ENCODE data around the gene SLC25A47. TPM values are rescaled to one million over a fixed set of nuclear protein-coding genes. Genes with fewer than 3 reads are reported as not detected.

SLC25A47 gene
- total RNA-seq, 1 experiment from 2014 or later: not detected

DNA sequence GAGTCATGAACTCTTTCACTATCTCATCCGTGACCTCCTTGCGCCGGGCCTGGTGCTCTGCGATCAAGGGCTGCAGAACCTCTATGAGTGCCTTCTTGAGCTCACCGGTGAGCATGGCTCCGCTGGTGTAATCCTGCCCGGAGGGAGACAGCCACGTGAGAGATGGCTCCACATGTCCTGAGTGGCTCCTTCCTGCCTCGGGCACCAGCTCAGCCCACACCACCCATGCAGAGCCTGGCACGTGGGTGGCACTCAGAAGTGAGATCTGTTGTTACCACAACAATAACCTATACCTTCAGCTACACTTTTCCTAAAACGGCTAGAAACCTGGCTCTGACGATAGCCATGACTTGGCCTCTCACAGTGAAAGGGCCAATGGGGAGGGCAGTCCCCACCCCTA lies 11.8 kb downstream of the SLC25A47 start:
- ChIA-PET CTCF (no interaction called here), POLR2A (no interaction called here)
- no peak for ATAC-seq
- Histone ChIP-seq H3K9me3 (ENCODE audit: control insufficient read depth, insufficient read depth, low read depth, low read length) (no peaks in the 10 kb centered on the region), H3K27ac (ENCODE audit: low read length) (no peak overlapping the region), H3K4me1 (ENCODE audit: control insufficient read depth, insufficient read depth, low read length) (no peaks in the 10 kb centered on the region), H3K4me3 (ENCODE audit: low read depth in 2 of 2, low read length in 2 of 2) (no peak overlapping the region), H3K27me3 (ENCODE audit: control insufficient read depth, insufficient read depth, low read length) (no peaks in the 10 kb centered on the region), H3K36me3 (ENCODE audit: control insufficient read depth, insufficient read depth, low read length) (no peaks in the 10 kb centered on the region)
- no TSS peak for BruUV-seq (replicated peaks)
- TF ChIP-seq, protein P1, sequence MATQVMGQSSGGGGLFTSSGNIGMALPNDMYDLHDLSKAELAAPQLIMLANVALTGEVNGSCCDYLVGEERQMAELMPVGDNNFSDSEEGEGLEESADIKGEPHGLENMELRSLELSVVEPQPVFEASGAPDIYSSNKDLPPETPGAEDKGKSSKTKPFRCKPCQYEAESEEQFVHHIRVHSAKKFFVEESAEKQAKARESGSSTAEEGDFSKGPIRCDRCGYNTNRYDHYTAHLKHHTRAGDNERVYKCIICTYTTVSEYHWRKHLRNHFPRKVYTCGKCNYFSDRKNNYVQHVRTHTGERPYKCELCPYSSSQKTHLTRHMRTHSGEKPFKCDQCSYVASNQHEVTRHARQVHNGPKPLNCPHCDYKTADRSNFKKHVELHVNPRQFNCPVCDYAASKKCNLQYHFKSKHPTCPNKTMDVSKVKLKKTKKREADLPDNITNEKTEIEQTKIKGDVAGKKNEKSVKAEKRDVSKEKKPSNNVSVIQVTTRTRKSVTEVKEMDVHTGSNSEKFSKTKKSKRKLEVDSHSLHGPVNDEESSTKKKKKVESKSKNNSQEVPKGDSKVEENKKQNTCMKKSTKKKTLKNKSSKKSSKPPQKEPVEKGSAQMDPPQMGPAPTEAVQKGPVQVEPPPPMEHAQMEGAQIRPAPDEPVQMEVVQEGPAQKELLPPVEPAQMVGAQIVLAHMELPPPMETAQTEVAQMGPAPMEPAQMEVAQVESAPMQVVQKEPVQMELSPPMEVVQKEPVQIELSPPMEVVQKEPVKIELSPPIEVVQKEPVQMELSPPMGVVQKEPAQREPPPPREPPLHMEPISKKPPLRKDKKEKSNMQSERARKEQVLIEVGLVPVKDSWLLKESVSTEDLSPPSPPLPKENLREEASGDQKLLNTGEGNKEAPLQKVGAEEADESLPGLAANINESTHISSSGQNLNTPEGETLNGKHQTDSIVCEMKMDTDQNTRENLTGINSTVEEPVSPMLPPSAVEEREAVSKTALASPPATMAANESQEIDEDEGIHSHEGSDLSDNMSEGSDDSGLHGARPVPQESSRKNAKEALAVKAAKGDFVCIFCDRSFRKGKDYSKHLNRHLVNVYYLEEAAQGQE (IDR thresholded peaks at IDR 0.05; ENCODE audit: insufficient read depth in 1 of 2, low read depth in 2 of 2, low read length in 1 of 2): no peak
- TF ChIP-seq SIN3A (IDR thresholded peaks at IDR 0.05; ENCODE audit: borderline replicate concordance, insufficient read depth, low read depth, low read length) (no peak), POLR2AphosphoS5 (IDR thresholded peaks at IDR 0.05; ENCODE audit: low read depth, low read length) (no peak), TCF7L2 (IDR thresholded peaks at IDR 0.05; ENCODE audit: low read depth, low read length) (no peak)
- TF ChIP-seq, protein P2, sequence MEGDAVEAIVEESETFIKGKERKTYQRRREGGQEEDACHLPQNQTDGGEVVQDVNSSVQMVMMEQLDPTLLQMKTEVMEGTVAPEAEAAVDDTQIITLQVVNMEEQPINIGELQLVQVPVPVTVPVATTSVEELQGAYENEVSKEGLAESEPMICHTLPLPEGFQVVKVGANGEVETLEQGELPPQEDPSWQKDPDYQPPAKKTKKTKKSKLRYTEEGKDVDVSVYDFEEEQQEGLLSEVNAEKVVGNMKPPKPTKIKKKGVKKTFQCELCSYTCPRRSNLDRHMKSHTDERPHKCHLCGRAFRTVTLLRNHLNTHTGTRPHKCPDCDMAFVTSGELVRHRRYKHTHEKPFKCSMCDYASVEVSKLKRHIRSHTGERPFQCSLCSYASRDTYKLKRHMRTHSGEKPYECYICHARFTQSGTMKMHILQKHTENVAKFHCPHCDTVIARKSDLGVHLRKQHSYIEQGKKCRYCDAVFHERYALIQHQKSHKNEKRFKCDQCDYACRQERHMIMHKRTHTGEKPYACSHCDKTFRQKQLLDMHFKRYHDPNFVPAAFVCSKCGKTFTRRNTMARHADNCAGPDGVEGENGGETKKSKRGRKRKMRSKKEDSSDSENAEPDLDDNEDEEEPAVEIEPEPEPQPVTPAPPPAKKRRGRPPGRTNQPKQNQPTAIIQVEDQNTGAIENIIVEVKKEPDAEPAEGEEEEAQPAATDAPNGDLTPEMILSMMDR (IDR thresholded peaks at IDR 0.05): no peak
- in situ Hi-C loops (cut with HindIII; ENCODE audit: low pct_unique_long_range_greater_than_20kb, low sequenced_read_pairs) (no loop called here), intact Hi-C loops (cut with micrococcal nuclease; ENCODE audit: unreplicated experiment) (no loop called here)
- no peak for DNase-seq (ENCODE audit: low read depth, low spot score)

DNA sequence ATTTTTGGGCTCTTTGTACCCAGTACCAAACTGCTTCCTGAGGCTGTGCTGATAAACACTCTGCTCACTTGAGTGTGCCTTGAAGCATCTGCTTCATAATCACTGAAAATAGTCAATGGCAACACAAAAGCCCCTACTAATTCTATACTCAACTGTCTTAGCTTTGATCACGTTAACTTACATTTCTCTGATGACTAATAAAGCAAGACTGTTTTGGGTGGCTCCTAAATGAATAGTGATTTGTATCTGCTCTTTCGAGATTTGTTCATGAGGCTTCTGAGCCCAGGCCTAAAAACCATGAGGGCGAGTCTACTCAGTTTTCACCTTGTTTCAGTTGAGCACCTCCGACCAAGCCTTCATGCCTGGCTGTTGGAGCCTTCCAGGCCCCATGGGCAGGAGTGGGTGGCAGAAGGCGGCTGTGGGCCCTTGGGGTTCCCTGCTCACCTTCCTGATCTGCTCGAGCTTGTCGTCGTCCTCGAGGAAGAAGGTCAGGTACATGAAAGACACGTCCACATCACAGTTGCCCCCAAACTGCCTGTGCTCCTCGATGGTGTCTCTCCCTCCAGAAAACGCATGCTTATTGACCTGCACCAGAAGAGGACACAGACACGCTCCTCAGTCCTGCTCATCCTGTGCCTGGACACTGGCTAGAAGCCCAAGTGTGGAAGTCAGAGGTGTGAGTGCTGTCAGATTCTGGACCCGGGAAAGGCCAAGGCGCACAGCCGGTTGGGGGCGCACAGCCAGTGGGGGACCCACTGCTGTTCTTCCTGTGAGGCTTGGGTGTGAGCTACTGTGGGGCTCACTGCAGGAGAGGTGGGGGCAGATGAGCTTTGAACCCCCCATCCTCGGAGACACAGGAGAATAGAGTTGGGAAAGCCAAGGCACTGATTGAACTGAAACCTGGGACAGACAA lies 13.7 kb downstream of the SLC25A47 start:
- BruUV-seq (replicated peaks): no TSS peak
- no peaks in the 10 kb centered on the region for H3K36me3 ChIP-seq (ENCODE audit: control insufficient read depth, insufficient read depth, low read length)

More for the DNA sequence above, 13.7 kb downstream of the SLC25A47 start:
- TF ChIP-seq TCF7L2 (IDR thresholded peaks at IDR 0.05; ENCODE audit: low read depth, low read length): no peak
- TF ChIP-seq POLR2AphosphoS5 (IDR thresholded peaks at IDR 0.05; ENCODE audit: low read depth, low read length): no peak
- TF ChIP-seq SIN3A (IDR thresholded peaks at IDR 0.05; ENCODE audit: borderline replicate concordance, insufficient read depth, low read depth, low read length): no peak
- TF ChIP-seq, protein P2 (IDR thresholded peaks at IDR 0.05): no peak
- TF ChIP-seq, protein P1 (IDR thresholded peaks at IDR 0.05; ENCODE audit: insufficient read depth in 1 of 2, low read depth in 2 of 2, low read length in 1 of 2): no peak
- H3K27ac ChIP-seq (ENCODE audit: low read length): no peak overlapping the region
- POLR2A ChIA-PET: no interaction called here
- H3K9me3 ChIP-seq (ENCODE audit: control insufficient read depth, insufficient read depth, low read depth, low read length): no peaks in the 10 kb centered on the region
- CTCF ChIA-PET: no interaction called here
- no peaks in the 10 kb centered on the region for H3K27me3 ChIP-seq (ENCODE audit: control insufficient read depth, insufficient read depth, low read length)
- ATAC-seq (no peak), DNase-seq (ENCODE audit: low read depth, low spot score) (no peak)
- H3K4me1 ChIP-seq (ENCODE audit: control insufficient read depth, insufficient read depth, low read length): peaks cover 5% of the 10 kb centered on the region; the same call in 1 of the 2 replicates
- in situ Hi-C loops (cut with HindIII; ENCODE audit: low pct_unique_long_range_greater_than_20kb, low sequenced_read_pairs) (no loop called here), intact Hi-C loops (cut with micrococcal nuclease; ENCODE audit: unreplicated experiment) (no loop called here)
- H3K4me3 ChIP-seq (ENCODE audit: low read depth in 2 of 2, low read length in 2 of 2): no peak overlapping the region
